NB4 (cell line): ENCODE data around the gene SCAP.

ENCODE experiments used
- DNase-seq: peaks from one replicate; pipeline ENCODE4 v3.0.0; 2010; ENCODE audit warnings: low read depth
- H3K4me3 ChIP-seq: one replicate; pipeline ENCODE4 v1.5.1; 2011; ENCODE audit warnings: mild to moderate bottlenecking, low read depth, low read length, moderate library complexity
- CTCF ChIP-seq: IDR thresholded peaks from one replicate; pipeline ENCODE4 v1.5.1; 2012; ENCODE audit warnings: low read depth, low read length
- MAX ChIP-seq: IDR thresholded peaks from 2 replicates; pipeline ENCODE4 v1.6.1; 2011; ENCODE audit warnings: low read depth, low read length
- MYC ChIP-seq: IDR thresholded peaks from 2 replicates; pipeline ENCODE4 v1.6.1; 2011; ENCODE audit warnings: low read depth, low read length
- POLR2A ChIP-seq: IDR thresholded peaks from 2 replicates; pipeline ENCODE4 v1.6.1; 2011; ENCODE audit warnings: mild to moderate bottlenecking; ENCODE audit not compliant: insufficient read length; ENCODE audit errors: extremely low read depth

Gene SCAP

GRCh38 chr3:47399531-47400270 lies 76.0 kb downstream of the SCAP start:
- no peak overlapping the region for H3K4me3 ChIP-seq
- DNase-seq, result peak; percentile 51
- no peak for TF ChIP-seq MAX
- no peak for TF ChIP-seq MYC
- TF ChIP-seq POLR2A, result no peak
- TF ChIP-seq CTCF, result no peak

GRCh38 chr3:47399016-47399415 lies 76.7 kb downstream of the SCAP start:
- H3K4me3 ChIP-seq, result no peak overlapping the region
- TF ChIP-seq MAX (no peak), POLR2A (no peak), MYC (no peak), CTCF (no peak)
- no peak for DNase-seq

- no peak for TF ChIP-seq POLR2A
- no peak for TF ChIP-seq MYC
- TF ChIP-seq CTCF, result no peak
- TF ChIP-seq MAX, result no peak
- H3K4me3 ChIP-seq, result no peak overlapping the region
- no peak for DNase-seq
Observed at GRCh38 chr3:47398228-47398627, 77.5 kb downstream of the SCAP start.

GRCh38 chr3:47394881-47395280 lies 80.9 kb downstream of the SCAP start:
- DNase-seq, result no peak
- no peak for TF ChIP-seq CTCF
- no peak for TF ChIP-seq MAX
- TF ChIP-seq POLR2A, result no peak
- TF ChIP-seq MYC, result no peak
- no peak overlapping the region for H3K4me3 ChIP-seq

- no peak overlapping the region for H3K4me3 ChIP-seq
- TF ChIP-seq MAX (no peak), CTCF (no peak), POLR2A (no peak), MYC (no peak)
- DNase-seq, result no peak
Observed at GRCh38 chr3:47394140-47394870, 81.4 kb downstream of the SCAP start.
